Left lobe of liver (tissue), 2 donors: ENCODE measurements around the gene SLC16A12. TPM values are rescaled to one million over a fixed set of nuclear protein-coding genes. Genes with fewer than 3 reads are reported as not detected.
A peak's percentile ranks its signal among the peaks of the same experiment; 100 is the strongest.
"Not testable (repeated sequence)": the region's sequence is repeated elsewhere in the genome, so short reads cannot be mapped to it uniquely, and the experiment has no call there.

ENCODE experiments used
- ATAC-seq: fragments of 200-7000 bp; cut with Tn5 transposase; one replicate; pipeline ENCODE4 v1.9.1; 2020; ENCODE audit warnings: mild to moderate bottlenecking, moderate library complexity
- DNase-seq: peaks from one replicate; pipeline ENCODE4 v3.0.0-alpha.2; 2020; ENCODE audit warnings: low spot score
- total RNA-seq: library from RNA; stranded (reverse); gene quantifications from one replicate; pipeline ENCODE4 v1.2.1, GENCODE V29; 2021
- donor health status: DM: no; HTN: no; CAD: no; lungs with moderate emphysema.
- donor health status: DM: no; HTN: yes; CAD: no.

SLC16A12 gene
- total RNA-seq, 1 donor from 2014 or later = 0.38 TPM

DNA sequence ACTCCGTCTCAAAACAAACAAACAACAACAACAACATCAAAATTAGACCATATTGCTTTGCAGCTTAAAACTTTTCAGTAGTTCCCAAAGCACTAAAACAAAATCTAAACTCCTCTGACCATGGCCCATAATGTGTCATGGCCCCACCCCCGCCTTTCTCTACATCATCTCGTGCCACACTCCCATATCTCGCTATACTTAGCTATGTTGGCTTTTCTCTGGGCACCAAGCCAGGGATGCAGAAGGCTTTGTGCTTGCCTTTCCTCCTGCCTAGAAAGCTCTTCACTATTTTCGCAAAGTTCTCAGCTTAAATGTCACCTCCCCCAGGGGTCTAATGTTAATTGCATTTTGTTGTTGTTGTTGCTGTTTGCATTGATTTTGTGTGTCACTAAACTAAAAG, 15.1 kb upstream of the SLC16A12 start:
- no peak for DNase-seq
- no peak for ATAC-seq

DNA sequence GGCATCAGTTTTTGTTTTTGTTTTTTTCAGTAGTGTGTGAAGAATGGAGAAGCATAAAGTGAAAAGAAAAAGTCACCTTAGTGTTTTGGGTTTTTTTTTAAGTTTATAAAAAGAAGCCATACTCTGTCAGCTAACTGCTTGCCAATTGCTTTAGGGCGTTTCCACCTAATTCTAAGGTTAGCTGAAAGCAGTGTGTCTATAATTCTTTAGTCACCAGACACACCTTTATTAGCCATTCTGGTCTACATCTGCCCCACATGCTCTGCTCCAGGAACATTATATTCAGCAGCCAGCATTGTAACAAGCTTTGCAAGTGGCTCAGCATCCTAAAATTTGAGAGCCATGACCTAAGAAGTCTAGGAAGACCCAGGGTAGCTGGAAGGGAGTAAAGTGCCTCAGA, 14.1 kb upstream of the SLC16A12 start:
- DNase-seq (no peak), ATAC-seq (no peak)

DNA sequence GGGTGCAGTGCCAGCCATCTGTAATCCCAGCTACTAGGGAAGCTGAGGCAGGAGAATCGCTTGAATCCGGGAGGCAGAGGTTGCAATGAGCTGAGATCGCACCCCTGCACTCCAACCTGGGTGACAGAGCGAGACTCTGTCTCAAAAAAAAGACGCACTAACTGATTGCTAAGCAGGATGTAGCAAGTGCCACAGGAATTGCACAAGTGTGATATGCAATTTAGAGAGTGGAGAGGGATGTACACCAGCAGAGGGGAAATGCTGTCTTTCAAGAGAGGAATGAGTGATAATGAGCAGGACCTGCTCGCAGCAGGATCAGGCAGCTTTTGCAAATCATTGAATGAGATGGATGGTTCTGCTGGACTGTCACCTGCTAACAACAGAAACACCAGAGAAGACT, 13.3 kb upstream of the SLC16A12 start:
- peak; percentile 24 for ATAC-seq
- no peak for DNase-seq

DNA sequence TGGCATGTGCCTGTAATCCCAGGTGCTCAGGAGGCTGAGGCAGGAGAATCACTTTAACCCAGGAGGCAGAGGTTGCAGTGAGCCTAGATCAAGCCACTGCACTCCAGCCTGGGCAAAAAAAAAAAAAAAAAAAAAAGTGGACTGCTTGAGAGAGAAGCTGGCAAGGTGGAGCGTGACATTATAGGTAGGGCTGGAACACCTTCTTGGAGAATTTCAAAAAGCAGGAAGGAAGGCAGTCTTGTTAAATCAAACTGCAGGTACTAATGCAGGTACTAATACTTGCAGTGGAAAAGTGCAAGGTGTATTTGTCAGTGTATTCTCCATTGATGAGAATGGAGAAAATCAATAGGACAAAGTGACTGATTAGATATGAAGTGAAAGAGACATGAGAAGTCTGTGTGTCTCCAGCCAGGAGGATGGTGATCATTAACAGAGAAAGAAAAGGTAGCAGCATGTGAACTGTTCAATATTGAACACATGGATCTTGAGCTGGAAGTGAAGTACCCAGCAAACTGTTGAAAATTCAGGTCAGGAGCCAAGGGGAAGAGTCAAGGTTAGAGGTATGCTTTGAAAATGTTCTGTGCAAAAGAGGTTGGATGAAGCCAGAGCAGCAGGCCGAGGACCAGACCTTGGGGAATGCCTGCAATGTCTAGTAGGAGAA, 12.6 kb upstream of the SLC16A12 start:
- ATAC-seq (peak; percentile 87), DNase-seq (no peak)

DNA sequence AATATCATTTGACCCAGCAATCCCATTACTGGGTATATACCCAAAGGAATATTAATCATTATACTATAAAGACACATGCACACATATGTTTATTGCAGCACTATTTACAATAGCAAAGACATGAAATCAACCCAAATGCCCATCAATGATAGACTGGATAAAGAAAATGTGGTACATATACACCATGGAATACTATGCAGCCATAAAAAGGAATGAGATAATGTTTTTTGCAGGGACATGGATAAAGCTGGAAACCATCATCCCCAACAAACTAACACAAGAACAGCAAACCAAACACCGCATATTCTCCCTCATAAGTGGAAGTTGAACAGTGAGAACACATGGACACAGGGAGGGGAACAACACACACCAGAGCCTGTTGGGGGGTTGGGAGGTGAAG, 11.3 kb upstream of the SLC16A12 start:
- not testable (repeated sequence) for ATAC-seq, DNase-seq

DNA sequence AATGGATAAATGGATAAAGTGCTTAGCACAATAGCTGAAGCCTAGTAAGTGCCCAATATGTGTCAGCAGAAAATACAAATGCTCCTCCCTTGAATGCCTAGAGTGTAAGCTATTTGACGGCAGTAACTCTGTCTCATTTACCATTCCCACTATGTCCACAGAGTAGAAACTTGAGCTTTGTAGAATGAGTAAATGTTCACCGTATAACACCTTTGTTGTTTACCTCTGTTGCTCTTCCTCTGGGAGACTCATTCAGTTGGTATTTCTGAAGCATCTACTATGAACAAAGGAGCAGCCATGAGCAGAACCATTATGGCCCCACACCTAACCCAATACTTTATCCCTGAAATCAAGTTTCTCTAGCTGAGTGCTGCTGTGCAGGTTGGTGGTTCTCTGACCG, 8.4 kb upstream of the SLC16A12 start:
- no peak for ATAC-seq
- no peak for DNase-seq

DNA sequence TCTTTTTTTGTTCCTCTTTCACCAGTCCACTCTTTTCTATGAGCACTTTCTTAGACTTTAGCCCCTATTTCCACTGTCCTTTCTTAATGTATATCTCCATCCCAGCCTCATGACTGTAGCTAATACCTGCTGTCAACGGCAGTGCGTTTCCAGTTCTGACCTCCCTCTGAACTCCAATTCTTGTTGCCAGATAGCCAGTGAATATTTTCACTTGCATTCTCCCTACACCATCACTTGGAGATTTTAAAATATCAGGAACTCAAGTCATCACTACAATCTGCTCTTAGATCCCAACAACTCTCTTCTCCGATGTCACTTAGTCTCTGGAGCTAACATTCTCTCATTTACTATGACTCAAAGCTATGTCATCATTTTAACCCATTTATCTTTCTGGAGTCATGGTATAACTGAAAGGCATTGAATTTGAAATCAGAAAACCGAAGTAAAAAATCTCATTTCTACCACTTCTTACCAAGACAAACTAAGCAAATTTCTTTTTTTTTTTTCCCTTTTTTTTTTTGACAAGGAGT, 5.1 kb upstream of the SLC16A12 start:
- ATAC-seq (no peak), DNase-seq (no peak)

DNA sequence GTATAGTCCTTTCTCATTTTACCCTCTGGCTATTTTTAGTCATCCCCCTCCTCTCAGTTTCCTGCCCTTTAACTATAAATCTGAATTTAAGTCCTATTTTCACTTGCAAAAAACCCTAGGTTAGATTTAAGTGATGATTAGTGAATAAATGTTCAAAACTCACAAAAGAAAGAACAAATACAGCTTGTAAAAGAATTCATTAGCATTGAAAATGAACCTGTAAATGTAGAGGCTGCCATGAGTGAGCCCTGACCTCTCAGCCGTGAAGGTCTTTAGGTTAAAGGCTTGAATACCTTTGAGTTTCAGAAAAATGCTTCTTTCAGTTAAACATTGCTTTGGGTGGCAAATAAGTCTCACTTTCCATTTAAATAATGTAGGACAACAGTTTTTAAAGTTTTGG, 2.0 kb upstream of the SLC16A12 start:
- ATAC-seq (no peak), DNase-seq (no peak)

DNA sequence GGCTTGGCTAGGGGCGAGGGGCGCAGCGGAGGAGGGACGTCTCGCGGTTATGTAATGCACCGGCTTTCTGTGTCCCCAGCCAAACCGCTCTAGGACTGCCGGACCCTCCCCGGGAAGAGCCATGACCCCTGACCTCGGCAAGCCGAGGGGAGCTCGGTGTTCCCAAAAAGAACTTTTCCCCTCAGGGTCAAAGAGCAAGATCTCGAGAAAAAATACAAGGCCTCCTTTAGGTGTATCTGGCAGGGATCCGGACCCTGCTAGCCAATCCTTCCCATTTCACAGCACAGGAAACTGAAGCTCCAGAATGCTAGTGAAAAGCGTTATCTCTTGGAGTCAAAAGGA, 590 bp upstream of the SLC16A12 start:
- ATAC-seq = no peak

DNA sequence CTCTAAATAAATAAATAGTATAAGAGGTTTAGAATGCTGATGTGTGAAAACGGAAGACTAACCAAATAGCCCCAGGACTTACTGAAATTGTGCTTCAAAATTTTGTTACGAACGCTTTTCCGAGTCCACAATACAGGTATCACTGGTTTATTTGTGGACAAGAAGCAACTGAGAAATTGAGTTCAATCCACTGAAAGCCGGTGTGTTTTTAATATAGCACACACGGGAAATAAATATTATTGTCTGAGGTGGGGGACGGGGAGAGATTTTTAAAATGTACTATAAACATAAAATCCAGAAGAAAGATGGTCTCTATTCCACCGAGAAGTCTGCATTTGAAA, 598 bp downstream of the SLC16A12 start:
- ATAC-seq = no peak
- DNase-seq = no peak

More for the DNA sequence above, 590 bp upstream of the SLC16A12 start:
- no peak for DNase-seq

DNA sequence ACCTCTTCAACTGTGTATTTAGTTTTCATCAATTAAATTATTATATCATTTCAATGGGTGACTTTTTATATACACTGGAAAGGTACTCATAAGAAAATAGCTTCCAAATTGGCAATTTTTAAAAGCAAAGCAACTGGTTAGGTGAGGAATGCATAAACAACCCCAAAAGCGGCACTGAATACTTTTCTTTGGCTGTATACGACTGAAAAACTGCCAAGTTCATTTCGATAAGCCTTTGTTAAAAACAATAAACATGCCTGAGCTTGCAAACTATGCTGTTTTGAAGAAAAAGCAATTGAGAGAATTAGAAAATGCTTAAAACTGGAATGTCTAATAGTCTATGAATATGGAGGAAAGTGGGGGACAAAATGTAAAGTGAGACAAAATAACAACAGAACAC, 2.9 kb downstream of the SLC16A12 start:
- DNase-seq (no peak), ATAC-seq (no peak)

DNA sequence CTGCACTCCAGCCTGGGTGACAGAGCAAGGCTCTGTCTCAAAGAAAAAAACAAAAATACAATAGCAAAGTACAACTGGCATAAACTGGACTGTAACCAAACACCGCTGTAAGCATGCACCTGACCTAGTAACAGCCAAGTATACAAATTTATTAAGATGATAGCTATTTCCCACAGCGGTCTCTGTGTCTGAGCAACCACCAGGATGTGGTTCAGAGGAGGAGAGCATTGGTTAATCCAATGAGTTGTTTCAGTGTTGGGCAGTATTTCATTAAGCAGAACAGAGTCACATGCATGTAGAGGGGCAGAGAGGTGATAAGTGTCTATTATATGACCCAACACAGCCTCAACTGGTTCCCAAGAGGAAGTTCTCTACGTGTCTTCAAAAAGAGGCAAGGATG, 4.0 kb downstream of the SLC16A12 start:
- DNase-seq (no peak), ATAC-seq (no peak)

DNA sequence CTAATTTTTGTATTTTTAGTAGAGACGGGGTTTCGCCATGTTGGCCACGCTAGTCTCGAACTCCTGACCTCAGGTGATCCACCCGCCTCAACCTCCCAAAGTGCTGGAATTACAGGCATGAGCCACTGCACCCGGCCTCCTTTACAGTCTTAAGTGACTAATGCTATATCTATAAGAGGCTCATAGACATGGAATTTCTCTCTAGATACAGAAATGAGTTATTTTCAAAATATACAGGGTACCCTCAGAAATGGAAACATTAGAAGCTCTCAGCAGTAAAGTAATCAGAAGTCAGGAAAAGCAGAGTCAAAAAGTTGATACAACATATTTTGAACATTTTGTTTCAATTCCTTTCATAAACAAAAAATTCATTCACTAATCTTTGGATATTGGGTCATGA, 5.7 kb downstream of the SLC16A12 start:
- not testable (repeated sequence) for ATAC-seq, DNase-seq

DNA sequence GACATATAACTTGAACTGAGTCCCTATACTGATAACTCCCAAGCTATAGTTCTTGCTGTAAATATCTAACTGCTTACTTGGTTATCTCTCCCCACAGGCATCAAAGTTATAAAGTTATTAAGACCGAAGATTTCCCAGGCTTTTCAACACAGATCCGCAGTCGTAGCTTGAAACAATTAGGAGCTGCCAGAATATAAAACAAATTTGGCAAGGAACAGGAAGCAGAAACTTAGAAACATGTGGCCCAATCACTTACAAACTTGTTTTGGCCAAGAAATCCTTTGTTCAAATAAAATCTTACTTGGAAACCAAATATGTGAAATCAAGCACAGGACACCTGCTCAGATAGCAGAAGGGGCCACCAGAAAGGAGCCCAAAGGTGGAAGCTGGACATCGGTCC, 9.0 kb downstream of the SLC16A12 start:
- ATAC-seq (no peak), DNase-seq (no peak)

DNA sequence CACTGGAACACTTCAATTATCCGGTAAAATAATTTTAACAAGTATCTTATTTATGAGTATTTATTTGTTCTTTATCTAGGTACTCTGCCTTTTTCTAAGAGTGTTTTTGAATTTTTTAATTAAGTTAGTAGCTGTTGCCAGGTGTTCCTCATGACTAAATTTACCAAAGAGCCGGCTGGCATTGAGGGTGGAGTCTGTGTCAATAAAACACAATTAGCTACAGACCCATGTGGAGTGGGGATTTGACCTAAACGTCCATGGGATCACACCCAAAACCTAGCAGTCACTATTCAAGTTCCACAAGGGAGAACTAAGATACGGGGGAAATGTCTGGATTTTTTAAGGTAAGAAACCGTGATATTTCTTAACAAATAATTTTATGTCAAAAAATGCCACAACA, 9.8 kb downstream of the SLC16A12 start:
- ATAC-seq = no peak
- DNase-seq = no peak

DNA sequence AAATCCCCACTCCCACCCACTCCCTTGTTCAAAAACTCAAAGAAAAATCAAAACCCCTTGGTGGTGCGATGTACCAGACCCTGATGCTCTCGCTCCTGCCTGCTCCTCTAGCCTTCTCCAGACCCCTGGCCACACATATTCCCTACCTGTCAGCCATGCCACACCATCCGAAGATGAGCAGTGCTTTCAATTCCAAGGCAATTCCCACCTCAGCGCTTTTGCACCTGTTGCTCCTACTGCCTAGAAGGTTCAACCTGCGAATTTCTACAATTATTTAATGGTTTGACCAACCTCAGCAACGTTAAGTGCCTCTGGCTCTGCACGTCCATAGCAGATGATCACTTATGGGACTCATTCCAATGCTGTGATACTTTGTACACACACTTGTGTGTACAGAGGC, 11.1 kb downstream of the SLC16A12 start:
- DNase-seq (no peak), ATAC-seq (no peak)

DNA sequence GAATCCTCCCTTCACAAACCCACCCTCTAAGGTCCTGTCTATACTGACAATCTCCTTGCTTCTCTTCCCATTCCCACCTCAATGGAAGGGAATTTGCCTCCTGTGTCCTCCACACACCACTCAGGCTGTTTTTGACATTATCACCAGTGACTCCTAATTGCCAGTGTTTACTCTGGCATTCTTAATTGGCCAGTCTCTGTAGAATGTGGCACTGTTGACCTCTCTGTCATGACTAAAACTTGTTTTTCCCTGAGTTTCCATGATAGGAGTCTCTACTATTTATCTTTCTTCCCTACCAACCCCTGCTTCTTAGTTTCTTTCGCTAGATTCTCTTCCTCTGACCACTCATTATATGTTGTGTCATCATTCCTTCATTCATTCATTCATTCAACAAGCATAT, 12.1 kb downstream of the SLC16A12 start:
- peak; percentile 43 for ATAC-seq
- DNase-seq = no peak

DNA sequence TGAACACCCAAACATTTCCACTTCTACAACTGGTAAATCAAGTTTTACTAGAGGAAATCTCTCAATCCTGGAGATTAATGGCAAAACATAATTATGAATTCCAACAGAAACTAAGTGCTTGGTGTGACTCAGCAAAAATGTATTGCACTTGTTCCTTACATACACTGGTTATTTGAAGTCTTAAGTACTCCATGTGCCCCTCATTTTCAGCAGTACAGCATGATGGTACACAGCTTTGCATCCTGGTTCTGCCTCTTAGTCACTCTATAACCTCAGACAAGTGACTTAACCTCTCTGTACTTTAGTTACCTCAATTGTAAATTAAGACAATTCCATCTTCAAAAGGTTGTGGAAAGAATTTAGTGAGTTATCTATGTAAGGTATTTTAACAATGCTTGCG, 12.9 kb downstream of the SLC16A12 start:
- ATAC-seq = no peak
- no peak for DNase-seq

DNA sequence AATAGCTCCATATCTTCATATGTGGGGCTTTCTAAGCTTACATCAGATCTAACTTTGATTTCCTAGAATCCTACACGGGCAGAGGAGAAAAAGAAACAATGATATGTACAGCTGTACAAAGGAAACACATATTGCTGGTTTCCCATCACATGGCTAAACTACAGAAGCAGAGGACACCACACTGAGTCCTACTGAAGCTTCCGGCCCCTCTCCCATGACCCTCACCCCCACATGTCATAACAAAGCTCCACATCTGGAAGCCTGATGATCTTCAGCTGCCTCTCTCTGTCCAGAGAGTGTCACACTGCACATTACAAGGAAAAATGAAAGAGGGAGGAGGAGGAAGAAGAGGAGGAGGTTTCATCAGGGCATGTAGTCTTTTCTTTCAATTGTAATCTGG, 14.0 kb downstream of the SLC16A12 start:
- DNase-seq (no peak), ATAC-seq (no peak)

DNA sequence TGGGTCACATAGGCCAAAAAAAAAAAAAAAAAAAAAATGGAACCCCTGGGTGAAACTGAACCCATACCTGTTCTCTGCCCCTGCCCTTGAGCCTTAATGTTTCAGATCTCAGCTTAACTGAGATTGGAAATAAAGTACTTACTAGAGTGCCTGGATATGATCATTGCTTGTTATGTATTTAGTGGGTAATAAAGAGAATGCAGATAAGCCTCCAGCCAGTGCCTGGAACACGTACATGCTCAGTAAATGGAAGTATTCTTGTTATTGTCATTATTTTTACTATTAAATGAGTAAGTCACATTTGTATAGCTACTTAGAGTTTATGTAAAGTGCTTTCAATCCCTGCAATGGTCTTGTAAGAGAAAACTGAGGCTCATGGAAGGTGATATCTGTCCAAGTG, 14.7 kb downstream of the SLC16A12 start:
- no peak for ATAC-seq

DNA sequence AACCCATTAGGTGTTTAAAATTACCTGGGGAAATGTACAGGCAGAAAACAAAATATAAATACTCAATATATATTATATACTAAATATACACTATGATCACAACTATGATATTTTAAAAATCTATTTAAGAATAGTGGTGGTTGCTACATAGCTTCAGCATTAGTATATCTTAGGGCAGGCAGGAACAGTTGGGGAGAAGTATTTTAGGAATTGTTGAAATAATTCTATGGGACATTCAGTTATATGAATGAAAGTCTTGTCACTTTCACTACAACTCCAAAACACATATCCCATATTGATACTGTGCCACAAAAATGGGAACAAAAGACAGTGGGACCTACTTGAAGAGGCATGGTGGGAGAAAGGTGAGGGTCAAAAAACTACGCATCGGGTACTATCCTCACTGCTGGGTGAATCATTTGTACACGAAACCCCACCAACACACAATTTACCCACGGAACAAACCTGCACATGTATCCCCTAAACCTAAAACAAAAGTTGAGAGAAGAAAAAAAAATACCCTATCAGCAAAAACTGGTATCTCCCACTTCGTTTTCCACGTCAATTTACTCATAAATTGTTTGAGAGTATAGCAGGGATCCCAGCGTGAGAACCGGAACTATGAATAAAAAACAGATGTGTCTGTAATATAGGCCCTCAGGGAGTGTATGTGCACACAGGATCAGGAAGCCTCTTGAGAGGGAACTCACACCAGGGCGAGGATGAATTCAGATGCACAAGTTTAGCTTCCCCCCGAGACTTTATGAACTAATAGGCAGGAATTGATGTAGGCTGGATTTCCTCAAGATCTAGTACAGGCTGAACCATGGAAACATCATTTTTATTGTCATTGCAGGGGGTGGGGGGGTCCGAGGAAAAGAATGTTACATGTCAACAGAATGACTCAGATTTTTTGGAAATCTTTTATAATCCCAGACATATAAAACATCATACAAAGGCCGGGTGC, 16.2 kb downstream of the SLC16A12 start:
- no peak for DNase-seq
- no peak for ATAC-seq

More for the DNA sequence above, 14.7 kb downstream of the SLC16A12 start:
- DNase-seq = no peak

DNA sequence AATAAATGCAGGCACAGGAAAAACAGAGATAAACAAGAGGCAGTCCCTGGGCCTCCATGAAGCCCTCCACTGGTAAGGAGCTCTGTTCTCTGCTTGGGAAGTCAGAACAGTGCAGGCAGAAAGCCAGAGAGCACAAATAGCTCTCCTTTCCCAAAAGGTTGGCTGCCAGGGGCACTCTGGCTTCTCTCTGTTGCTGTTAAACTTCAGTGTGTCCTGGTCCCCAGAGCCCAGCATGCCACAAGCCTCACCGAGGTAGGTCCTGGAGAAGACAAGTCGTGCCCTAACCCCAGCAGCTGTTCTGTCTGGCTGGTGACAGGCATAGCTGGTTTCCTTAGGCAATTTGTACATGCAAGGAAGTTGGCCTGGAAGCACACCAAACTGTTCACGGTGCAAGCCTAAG, 17.3 kb downstream of the SLC16A12 start:
- DNase-seq = no peak
- ATAC-seq = peak; percentile 25
